Measurements from ENCODE around the gene PCBP3.
A peak's percentile ranks its signal among the peaks of the same experiment; 100 is the strongest.

PCBP3 gene

GRCh38 chr21:45763506-45763905, 120.0 kb downstream of the PCBP3 start:
- no peak for DNase-seq

- DNase-seq: no peak
Measured at GRCh38 chr21:45764792-45765191, 121.3 kb downstream of the PCBP3 start.

- no peak for DNase-seq
Measured at GRCh38 chr21:45765375-45765774, 121.8 kb downstream of the PCBP3 start.

GRCh38 chr21:45766055-45766454, 122.5 kb downstream of the PCBP3 start:
- DNase-seq: no peak

- DNase-seq: no peak
Measured at GRCh38 chr21:45766501-45766900, 123.0 kb downstream of the PCBP3 start.

- no peak for DNase-seq
Measured at GRCh38 chr21:45767071-45768006, 123.8 kb downstream of the PCBP3 start.

- DNase-seq: peak; percentile 48
Measured at GRCh38 chr21:45768011-45768739, 124.7 kb downstream of the PCBP3 start.

GRCh38 chr21:45768740-45769048, 125.2 kb downstream of the PCBP3 start:
- DNase-seq: no peak

- no peak for DNase-seq
Measured at GRCh38 chr21:45769294-45769693, 125.8 kb downstream of the PCBP3 start.

- DNase-seq: no peak
Measured at GRCh38 chr21:45769896-45770295, 126.4 kb downstream of the PCBP3 start.

GRCh38 chr21:45772180-45772579, 128.7 kb downstream of the PCBP3 start:
- no peak for DNase-seq

- DNase-seq: no peak
Measured at GRCh38 chr21:45774291-45774690, 130.8 kb downstream of the PCBP3 start.

GRCh38 chr21:45776971-45777370, 133.4 kb downstream of the PCBP3 start:
- no peak for DNase-seq

GRCh38 chr21:45778686-45779085, 135.2 kb downstream of the PCBP3 start:
- no peak for DNase-seq

GRCh38 chr21:45779226-45779625, 135.7 kb downstream of the PCBP3 start:
- no peak for DNase-seq

- DNase-seq: no peak
Measured at GRCh38 chr21:45780647-45781046, 137.1 kb downstream of the PCBP3 start.

GRCh38 chr21:45781741-45782140, 138.2 kb downstream of the PCBP3 start:
- DNase-seq: no peak

GRCh38 chr21:45786660-45787059, 143.1 kb downstream of the PCBP3 start:
- no peak for DNase-seq

- no peak for DNase-seq
Measured at GRCh38 chr21:45787371-45787770, 143.8 kb downstream of the PCBP3 start.

GRCh38 chr21:45788198-45788597, 144.7 kb downstream of the PCBP3 start:
- no peak for DNase-seq

- DNase-seq: no peak
Measured at GRCh38 chr21:45788637-45789506, 145.3 kb downstream of the PCBP3 start.

GRCh38 chr21:45790427-45790826, 146.9 kb downstream of the PCBP3 start:
- DNase-seq: no peak

All from stimulated activated CD4-positive, alpha-beta T cell treated with anti-CD3 and anti-CD28 coated beads, Interleukin-12 subunit alpha, Interleukin-12 subunit beta, amount 100 ng/mL, for 4 hours (primary cell).